B cell (primary cell): Measurements from ENCODE around the gene KLF4. TPM values are rescaled to one million over a fixed set of nuclear protein-coding genes. Genes with fewer than 3 reads are reported as not detected.

Source experiments
- ATAC-seq: fragments of 200-7000 bp; cut with Tn5 transposase; one replicate; pipeline ENCODE4 v1.10.0; 2021; ENCODE audit warnings: low read depth, mild to moderate bottlenecking, moderate number of reproducible peaks, moderate library complexity
- CTCF ChIA-PET: fragments of 350-600 bp; sonication (Branson Sonifier 250); formaldehyde crosslinking; loops from one replicate; lab custom pipeline; 2021; ENCODE audit warnings: antibody characterized with exemption, inconsistent platforms; lab: Charles Lee
- POLR2A ChIA-PET: fragments of 350-600 bp; sonication (Branson Sonifier 250); formaldehyde crosslinking; loops from one replicate; lab custom pipeline; 2021; ENCODE audit warnings: antibody characterized with exemption; lab: Charles Lee
- DNase-seq: peaks from one replicate; pipeline ENCODE4 v3.0.0; 2013
- H2AFZ ChIP-seq: 2 replicates; pipeline ENCODE4 v1.6.1; 2012; ENCODE audit warnings: mild to moderate bottlenecking, low read depth, low read length; ENCODE audit not compliant: insufficient read depth, poor library complexity, severe bottlenecking
- H3K27ac ChIP-seq, 2 donors: 1 replicate in 1 of 2; 2 replicates in 1 of 2; pipeline ENCODE4 v1.5.1; 2012 to 2013; ENCODE audit warnings: low read length in 2 of 2, mild to moderate bottlenecking in 2 of 2, moderate library complexity in 1 of 2
- H3K27me3 ChIP-seq, 4 experiments: fragments of 200-600 bp in 1 of 4; sonication (generic) in 1 of 4; replicated peaks in 1 of 4; 1 replicate in 2 of 4; 2 replicates in 2 of 4; pipeline versions ENCODE4 v1.6.1 to v1.7.0; 2013 to 2016; ENCODE audit warnings: low read length in 3 of 4, mild to moderate bottlenecking in 2 of 4, mixed read lengths in 1 of 4, moderate library complexity in 1 of 4; ENCODE audit not compliant: insufficient read depth in 4 of 4, control insufficient read depth in 3 of 4; ENCODE audit errors: control extremely low read depth in 1 of 4
- H3K36me3 ChIP-seq, 2 experiments: replicated peaks in 1 of 2; 1 replicate in 1 of 2; 2 replicates in 1 of 2; pipeline versions ENCODE4 v1.6.1 to v1.7.1; 2013; ENCODE audit warnings: low read length in 1 of 2; ENCODE audit not compliant: insufficient read depth in 2 of 2, control insufficient read depth in 1 of 2; ENCODE audit errors: control extremely low read depth in 1 of 2, extremely low read depth in 1 of 2
- H3K4me1 ChIP-seq, 2 donors: fragments of 200-600 bp in 1 of 2; sonication (generic) in 1 of 2; 1 replicate in 1 of 2; 2 replicates in 1 of 2; pipeline versions ENCODE4 v1.5.1 to v1.6.1; 2013 to 2017; ENCODE audit warnings: low read length in 2 of 2; ENCODE audit not compliant: control insufficient read depth in 2 of 2, insufficient read depth in 2 of 2
- H3K4me2 ChIP-seq: replicated peaks from 2 replicates; pipeline ENCODE3; 2012; ENCODE audit warnings: mild to moderate bottlenecking, low read depth, low read length; ENCODE audit not compliant: poor library complexity, severe bottlenecking
- H3K4me3 ChIP-seq, 5 experiments: fragments of 200-600 bp in 1 of 5; sonication (generic) in 1 of 5; 1 replicate in 3 of 5; 2 replicates in 2 of 5; pipeline versions ENCODE4 v1.5.1 to v1.7.0; 2011 to 2016; ENCODE audit warnings: low read length in 4 of 5, mild to moderate bottlenecking in 4 of 5, low read depth in 2 of 5, control low read depth in 1 of 5, moderate library complexity in 1 of 5; ENCODE audit not compliant: insufficient read depth in 1 of 5; ENCODE audit errors: control extremely low read depth in 1 of 5, extremely low read depth in 1 of 5
- H3K79me2 ChIP-seq: fragments of 200-600 bp; sonication (generic); one replicate; pipeline ENCODE4 v1.6.0; 2016; ENCODE audit warnings: low read length; ENCODE audit not compliant: control insufficient read depth, insufficient read depth
- H3K9ac ChIP-seq: fragments of 200-600 bp; sonication (generic); 2 replicates; pipeline ENCODE4 v1.6.1; 2017; ENCODE audit warnings: mild to moderate bottlenecking, low read length, moderate library complexity
- H3K9me3 ChIP-seq, 3 donors: one replicate each; pipeline versions ENCODE4 v1.6.1 to v1.7.1; 2013; ENCODE audit warnings: low read length in 2 of 3; ENCODE audit not compliant: control insufficient read depth in 2 of 3, insufficient read depth in 1 of 3; ENCODE audit errors: control extremely low read depth in 1 of 3
- H4K20me1 ChIP-seq: 2 replicates; pipeline ENCODE4 v1.6.0; 2012; ENCODE audit warnings: mild to moderate bottlenecking, low read length; ENCODE audit not compliant: insufficient read depth, control insufficient read depth, poor library complexity, severe bottlenecking
- H3K27ac Mint-ChIP-seq: one replicate; pipeline ENCODE4 v1.8.0; 2021; ENCODE audit warnings: mixed read lengths
- H3K27me3 Mint-ChIP-seq: one replicate; pipeline ENCODE4 v1.8.0; 2021; ENCODE audit warnings: mixed read lengths
- H3K4me1 Mint-ChIP-seq: one replicate; pipeline ENCODE4 v1.8.0; 2021; ENCODE audit warnings: mixed read lengths
- H3K4me3 Mint-ChIP-seq: one replicate; pipeline ENCODE4 v1.8.0; 2021; ENCODE audit warnings: mixed read lengths
- H3K9me3 Mint-ChIP-seq: one replicate; pipeline ENCODE4 v1.8.0; 2022; ENCODE audit warnings: mixed read lengths; ENCODE audit not compliant: insufficient read depth
- EZH2 ChIP-seq: IDR thresholded peaks from 2 replicates; pipeline ENCODE4 v1.6.1; 2012; ENCODE audit warnings: borderline replicate concordance, low read depth, mild to moderate bottlenecking, moderate library complexity, low read length; ENCODE audit not compliant: insufficient read depth, poor library complexity, severe bottlenecking
- WGBS: methylation state at CpG from one replicate; pipeline ENCODE4 v1.1.5; 2013; ENCODE audit warnings: missing lambda C conversion rate; ENCODE audit not compliant: insufficient coverage; 5-methylcytosine and 5-hydroxymethylcytosine counted together
- intact Hi-C: fragments of 100-400 bp; cut with micrococcal nuclease; formaldehyde crosslinking; loops from one replicate; pipeline ENCODE4 v1.10.0; 2022
- polyA plus RNA-seq: library from polyadenylated mRNA; depleted of rRNA; stranded (reverse); fragments of >200 nt; gene quantifications from 2 replicates; pipeline ENCODE4 v1.2.3, GENCODE V29; 2012
- total RNA-seq, 2 donors: library from RNA; stranded (reverse); fragments of 120-200 nt in 1 of 2; gene quantifications; 1 replicate in 1 of 2; 2 replicates in 1 of 2; pipeline versions ENCODE4 v1.2.3 to v1.2.4, GENCODE V29; 2013 to 2022
- TF ChIP-seq, protein P1 (sequence below): fragments of 200-600 bp; IDR thresholded peaks from one replicate; pipeline ENCODE4 v1.8.0; 2022; ENCODE audit warnings: antibody characterized with exemption, mild to moderate bottlenecking

The KLF4 gene
- total and polyA plus RNA-seq, 2 donors (not counting 1 experiment from before 2014, with no cell fraction given): 3.8 to 244 TPM

DNA sequence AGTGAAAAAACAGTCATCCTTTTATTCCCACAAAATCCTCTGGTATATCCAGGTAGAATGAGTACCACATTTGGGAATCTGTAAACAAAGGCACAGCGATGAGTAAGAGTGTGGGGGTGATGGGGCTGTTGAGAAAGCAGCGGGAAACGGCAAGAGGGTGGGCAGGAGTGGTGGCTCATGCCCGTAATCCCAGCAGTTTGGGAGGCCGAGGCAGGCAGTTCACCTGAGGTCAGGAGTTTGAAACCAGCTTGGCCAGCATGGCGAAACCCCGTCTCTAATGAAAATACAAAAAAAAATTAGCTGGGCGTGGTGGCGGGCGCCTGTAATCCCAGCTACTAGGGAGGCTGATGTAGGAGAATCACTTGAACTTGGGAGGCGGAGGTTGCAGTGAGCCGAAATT, 43.1 kb downstream of the KLF4 start:
- Mint-ChIP-seq H3K4me1 (no peaks in the 10 kb centered on the region), H3K27ac (no peak overlapping the region), H3K9me3 (no peaks in the 10 kb centered on the region), H3K27me3 (peaks cover under 1% of the 10 kb centered on the region), H3K4me3 (no peak overlapping the region)
- intact Hi-C loops: no loop called here
- H3K36me3 ChIP-seq: no peaks in the 10 kb centered on the region
- H3K27ac ChIP-seq: no peak overlapping the region
- H3K79me2 ChIP-seq: no peaks in the 10 kb centered on the region
- no peak overlapping the region for H3K9ac ChIP-seq
- POLR2A ChIA-PET: no interaction called here
- H3K9me3 ChIP-seq: no peaks in the 10 kb centered on the region
- no peak for DNase-seq
- WGBS: 98% methylated on average over 12 of the region's 12 CpGs
- peaks cover 0 to 2% (median 0%) of the 10 kb centered on the region in 4 experiments for H3K27me3 ChIP-seq
- no peak for TF ChIP-seq EZH2
- TF ChIP-seq, protein P1, sequence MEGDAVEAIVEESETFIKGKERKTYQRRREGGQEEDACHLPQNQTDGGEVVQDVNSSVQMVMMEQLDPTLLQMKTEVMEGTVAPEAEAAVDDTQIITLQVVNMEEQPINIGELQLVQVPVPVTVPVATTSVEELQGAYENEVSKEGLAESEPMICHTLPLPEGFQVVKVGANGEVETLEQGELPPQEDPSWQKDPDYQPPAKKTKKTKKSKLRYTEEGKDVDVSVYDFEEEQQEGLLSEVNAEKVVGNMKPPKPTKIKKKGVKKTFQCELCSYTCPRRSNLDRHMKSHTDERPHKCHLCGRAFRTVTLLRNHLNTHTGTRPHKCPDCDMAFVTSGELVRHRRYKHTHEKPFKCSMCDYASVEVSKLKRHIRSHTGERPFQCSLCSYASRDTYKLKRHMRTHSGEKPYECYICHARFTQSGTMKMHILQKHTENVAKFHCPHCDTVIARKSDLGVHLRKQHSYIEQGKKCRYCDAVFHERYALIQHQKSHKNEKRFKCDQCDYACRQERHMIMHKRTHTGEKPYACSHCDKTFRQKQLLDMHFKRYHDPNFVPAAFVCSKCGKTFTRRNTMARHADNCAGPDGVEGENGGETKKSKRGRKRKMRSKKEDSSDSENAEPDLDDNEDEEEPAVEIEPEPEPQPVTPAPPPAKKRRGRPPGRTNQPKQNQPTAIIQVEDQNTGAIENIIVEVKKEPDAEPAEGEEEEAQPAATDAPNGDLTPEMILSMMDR: no peak
- H4K20me1 ChIP-seq: no peaks in the 10 kb centered on the region
- CTCF ChIA-PET: no interaction called here
- no peak overlapping the region for H3K4me2 ChIP-seq
- ATAC-seq: no peak
- no peak overlapping the region for H3K4me3 ChIP-seq
- no peaks in the 10 kb centered on the region for H3K4me1 ChIP-seq
- no peak overlapping the region for H2AFZ ChIP-seq

DNA sequence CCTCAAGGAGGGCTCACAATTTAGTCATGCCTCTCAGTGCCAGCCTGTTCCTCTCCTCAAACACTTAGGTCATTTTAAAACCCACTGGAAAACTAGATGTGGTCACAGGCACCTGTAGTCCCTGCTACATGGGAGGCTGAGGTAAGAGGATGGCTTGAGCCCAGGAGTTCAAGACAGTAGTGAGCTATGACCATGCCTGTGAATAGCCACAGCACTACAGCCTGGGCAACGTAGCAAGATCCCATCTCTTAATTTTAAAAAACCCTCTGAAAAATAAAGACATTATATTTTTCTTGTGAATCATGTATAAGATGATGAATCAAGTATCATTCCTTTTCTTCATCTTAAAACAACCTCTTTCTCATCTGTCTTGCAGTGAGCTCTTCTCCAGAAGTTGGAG, 45.8 kb downstream of the KLF4 start:
- Mint-ChIP-seq H3K27me3 (peaks cover 5% of the 10 kb centered on the region), H3K27ac (no peak overlapping the region), H3K9me3 (no peaks in the 10 kb centered on the region), H3K4me3 (no peak overlapping the region), H3K4me1 (no peaks in the 10 kb centered on the region)
- intact Hi-C loops: no loop called here
- Histone ChIP-seq H3K36me3 (no peaks in the 10 kb centered on the region), H3K27ac (no peak overlapping the region), H3K27me3 (peaks cover 0 to 2% (median 0%) of the 10 kb centered on the region in 4 experiments), H3K4me3 (no peak overlapping the region), H4K20me1 (no peaks in the 10 kb centered on the region), H3K4me1 (no peaks in the 10 kb centered on the region), H3K4me2 (no peak overlapping the region), H3K9ac (no peak overlapping the region), H3K9me3 (no peaks in the 10 kb centered on the region), H3K79me2 (no peaks in the 10 kb centered on the region), H2AFZ (no peak overlapping the region)
- CTCF ChIA-PET: interaction anchor here (0.9 kb wide), 1 partner anchor 19 kb away, joined by 5 read pairs; no protein-coding TSS in a partner anchor
- WGBS: no CpG with 5 or more reads among the region's 1 CpG
- POLR2A ChIA-PET: no interaction called here
- no peak for DNase-seq
- ATAC-seq: no peak
- TF ChIP-seq, protein P1: no peak
- TF ChIP-seq EZH2: no peak
